Loucy (cell line): ENCODE measurements around the gene SCNN1A.

Experiments used
- H2AFZ ChIP-seq: fragments of 200-600 bp; sonication (generic); 2 replicates; pipeline ENCODE4 v1.6.0; 2016; ENCODE audit warnings: antibody characterized with exemption, mild to moderate bottlenecking, low read length, moderate library complexity
- H3F3A ChIP-seq: fragments of 200-600 bp; 2 replicates; pipeline ENCODE4 v1.6.0; 2016; ENCODE audit warnings: antibody characterized with exemption, low read depth, mild to moderate bottlenecking
- H3K27me3 ChIP-seq: fragments of 200-600 bp; sonication (generic); 2 replicates; pipeline ENCODE4 v1.6.1; 2014; ENCODE audit warnings: low read length, mild to moderate bottlenecking; ENCODE audit not compliant: insufficient read depth, poor library complexity, severe bottlenecking
- H3K36me3 ChIP-seq: fragments of 200-600 bp; sonication (generic); 2 replicates; pipeline ENCODE4 v1.6.1; 2016; ENCODE audit warnings: low read length; ENCODE audit not compliant: insufficient read depth
- H3K4me1 ChIP-seq: fragments of 200-600 bp; sonication (generic); 2 replicates; pipeline ENCODE4 v1.5.1; 2014; ENCODE audit warnings: low read length, mild to moderate bottlenecking; ENCODE audit not compliant: insufficient read depth, poor library complexity, severe bottlenecking
- H3K4me2 ChIP-seq: fragments of 200-600 bp; sonication (generic); 2 replicates; pipeline ENCODE4 v1.6.0; 2014; ENCODE audit warnings: antibody characterized with exemption, low read length, low read depth, mild to moderate bottlenecking; ENCODE audit not compliant: poor library complexity, severe bottlenecking
- H3K4me3 ChIP-seq: fragments of 200-600 bp; sonication (generic); 2 replicates; pipeline ENCODE4 v1.5.1; 2014; ENCODE audit warnings: low read length, mild to moderate bottlenecking, mixed read lengths; ENCODE audit not compliant: poor library complexity, severe bottlenecking
- H3K79me2 ChIP-seq: fragments of 200-600 bp; sonication (generic); 2 replicates; pipeline ENCODE4 v1.6.1; 2014; ENCODE audit warnings: low read length; ENCODE audit not compliant: insufficient read depth
- H3K9ac ChIP-seq: fragments of 200-600 bp; sonication (generic); 2 replicates; pipeline ENCODE4 v1.6.0; 2014; ENCODE audit warnings: mild to moderate bottlenecking, low read depth, low read length, moderate library complexity; ENCODE audit not compliant: poor library complexity, severe bottlenecking
- H3K9me2 ChIP-seq: fragments of 200-600 bp; sonication (generic); replicated peaks from 2 replicates; pipeline ENCODE4 v1.6.1; 2016; ENCODE audit warnings: low read depth, low read length, mixed read lengths
- H3K9me3 ChIP-seq: fragments of 200-600 bp; sonication (generic); 2 replicates; pipeline ENCODE4 v1.6.1; 2014; ENCODE audit warnings: mild to moderate bottlenecking, antibody characterized with exemption, low read length, low read depth; ENCODE audit not compliant: insufficient read depth
- H4K20me1 ChIP-seq: fragments of 200-600 bp; sonication (generic); 2 replicates; pipeline ENCODE4 v1.6.0; 2014; ENCODE audit warnings: antibody characterized with exemption, low read length, mild to moderate bottlenecking; ENCODE audit not compliant: insufficient read depth, poor library complexity, severe bottlenecking
- EZH2phosphoT487 ChIP-seq: fragments of 200-600 bp; IDR thresholded peaks from 2 replicates; pipeline ENCODE4 v1.6.1; 2018; ENCODE audit warnings: antibody characterized with exemption, mild to moderate bottlenecking, moderate library complexity, borderline replicate concordance
- TF ChIP-seq, protein P1 (sequence below): fragments of 200-600 bp; sonication (generic); conservative IDR thresholded peaks from 2 replicates; pipeline ENCODE4 v1.5.1; 2014; ENCODE audit warnings: mild to moderate bottlenecking, antibody characterized with exemption, low read length

The SCNN1A gene

DNA sequence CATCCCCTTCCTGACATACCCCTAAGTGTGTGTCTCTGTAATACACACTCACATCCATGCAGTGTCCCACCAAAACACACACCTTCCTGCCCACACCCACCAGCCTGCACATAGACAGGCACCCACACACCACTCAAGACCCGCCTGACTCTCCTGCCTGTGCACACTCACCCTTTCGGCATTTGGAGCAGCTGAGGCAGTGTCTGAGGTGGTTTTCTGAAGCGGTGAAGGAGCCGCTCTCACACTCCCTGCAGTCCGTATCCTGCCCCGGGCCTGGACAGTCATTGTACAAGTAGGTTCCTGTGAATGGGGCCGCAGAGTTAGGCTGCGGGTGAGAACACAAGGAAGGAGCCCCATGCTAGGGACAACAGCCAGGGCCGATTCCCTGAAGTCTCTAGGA is 41.8 kb downstream of the SCNN1A start:
- Histone ChIP-seq H3K4me2 (no peak overlapping the region), H2AFZ (no peak overlapping the region), H3K9me3 (no peaks in the 10 kb centered on the region), H3K9me2 (no peaks in the 10 kb centered on the region), H4K20me1 (peaks cover 34% of the 10 kb centered on the region), H3F3A (peaks cover 11% of the 10 kb centered on the region; the same call in 1 of the 2 replicates), H3K9ac (no peak overlapping the region), H3K36me3 (peaks cover 61% of the 10 kb centered on the region; the same call in 1 of the 2 replicates), H3K4me1 (peaks cover 31% of the 10 kb centered on the region), H3K79me2 (peaks cover 62% of the 10 kb centered on the region), H3K27me3 (no peaks in the 10 kb centered on the region), H3K4me3 (no peak overlapping the region)
- TF ChIP-seq, protein P1, sequence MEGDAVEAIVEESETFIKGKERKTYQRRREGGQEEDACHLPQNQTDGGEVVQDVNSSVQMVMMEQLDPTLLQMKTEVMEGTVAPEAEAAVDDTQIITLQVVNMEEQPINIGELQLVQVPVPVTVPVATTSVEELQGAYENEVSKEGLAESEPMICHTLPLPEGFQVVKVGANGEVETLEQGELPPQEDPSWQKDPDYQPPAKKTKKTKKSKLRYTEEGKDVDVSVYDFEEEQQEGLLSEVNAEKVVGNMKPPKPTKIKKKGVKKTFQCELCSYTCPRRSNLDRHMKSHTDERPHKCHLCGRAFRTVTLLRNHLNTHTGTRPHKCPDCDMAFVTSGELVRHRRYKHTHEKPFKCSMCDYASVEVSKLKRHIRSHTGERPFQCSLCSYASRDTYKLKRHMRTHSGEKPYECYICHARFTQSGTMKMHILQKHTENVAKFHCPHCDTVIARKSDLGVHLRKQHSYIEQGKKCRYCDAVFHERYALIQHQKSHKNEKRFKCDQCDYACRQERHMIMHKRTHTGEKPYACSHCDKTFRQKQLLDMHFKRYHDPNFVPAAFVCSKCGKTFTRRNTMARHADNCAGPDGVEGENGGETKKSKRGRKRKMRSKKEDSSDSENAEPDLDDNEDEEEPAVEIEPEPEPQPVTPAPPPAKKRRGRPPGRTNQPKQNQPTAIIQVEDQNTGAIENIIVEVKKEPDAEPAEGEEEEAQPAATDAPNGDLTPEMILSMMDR = no peak
- no peak for TF ChIP-seq EZH2phosphoT487

DNA sequence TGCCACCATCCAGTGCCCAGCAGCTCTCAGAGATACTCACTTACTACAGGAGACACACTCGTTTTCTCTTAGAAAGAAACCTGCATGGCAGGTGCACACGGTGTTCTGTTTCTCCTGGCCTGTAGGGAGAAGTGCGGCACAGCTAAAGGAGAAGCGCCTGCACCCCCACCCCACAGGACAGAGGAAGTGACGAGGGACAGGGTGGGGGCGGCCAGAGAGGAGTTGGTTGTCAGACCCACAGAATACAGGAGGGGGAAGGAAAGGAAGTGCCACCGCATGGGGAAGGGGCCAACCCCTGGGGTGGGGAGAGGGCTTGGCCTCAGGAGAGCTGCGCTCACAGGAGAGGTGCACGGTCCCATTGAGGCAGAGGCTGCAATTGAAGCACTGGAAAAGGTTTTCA is 42.3 kb downstream of the SCNN1A start:
- H3K4me1 ChIP-seq = peaks cover 26% of the 10 kb centered on the region
- peaks cover 67% of the 10 kb centered on the region; the same call in 1 of the 2 replicates for H3K36me3 ChIP-seq
- no peak overlapping the region for H2AFZ ChIP-seq
- no peak overlapping the region for H3K4me2 ChIP-seq
- H3F3A ChIP-seq = peaks cover 7% of the 10 kb centered on the region; the same call in 1 of the 2 replicates
- peaks cover 33% of the 10 kb centered on the region for H4K20me1 ChIP-seq
- no peaks in the 10 kb centered on the region for H3K9me3 ChIP-seq
- no peaks in the 10 kb centered on the region for H3K9me2 ChIP-seq
- TF ChIP-seq, protein P1 = no peak
- no peak for TF ChIP-seq EZH2phosphoT487
- no peak overlapping the region for H3K4me3 ChIP-seq
- peaks cover 57% of the 10 kb centered on the region for H3K79me2 ChIP-seq
- H3K27me3 ChIP-seq = no peaks in the 10 kb centered on the region
- no peak overlapping the region for H3K9ac ChIP-seq

DNA sequence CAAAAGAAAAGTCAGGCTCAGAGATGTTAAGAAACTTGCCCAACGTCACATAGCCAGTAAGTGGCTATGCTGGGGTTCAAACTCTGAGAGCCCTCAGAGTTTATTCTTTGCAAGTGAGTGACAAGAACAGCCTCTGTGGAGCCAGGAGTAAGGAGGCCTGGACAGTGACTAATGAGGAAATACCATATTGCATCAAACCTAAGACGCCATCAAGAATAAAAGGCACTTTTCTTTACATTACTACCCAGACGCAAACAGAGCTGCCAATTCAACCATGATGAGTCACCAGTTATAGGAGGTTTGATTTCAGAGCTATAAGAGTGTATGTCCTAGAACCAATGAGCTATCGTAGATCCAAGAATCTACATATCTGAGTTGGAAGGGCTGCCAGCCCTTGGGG is 42.9 kb downstream of the SCNN1A start:
- peaks cover 3% of the 10 kb centered on the region; the same call in 1 of the 2 replicates for H3F3A ChIP-seq
- H3K79me2 ChIP-seq = peaks cover 51% of the 10 kb centered on the region
- no peak overlapping the region for H2AFZ ChIP-seq
- H3K9me2 ChIP-seq = no peaks in the 10 kb centered on the region
- no peak overlapping the region for H3K9ac ChIP-seq
- no peak for TF ChIP-seq EZH2phosphoT487
- TF ChIP-seq, protein P1 = no peak
- H3K4me3 ChIP-seq = no peak overlapping the region
- no peaks in the 10 kb centered on the region for H3K9me3 ChIP-seq
- H3K27me3 ChIP-seq = no peaks in the 10 kb centered on the region
- H3K4me1 ChIP-seq = peaks cover 20% of the 10 kb centered on the region
- H3K4me2 ChIP-seq = no peak overlapping the region
- peaks cover 33% of the 10 kb centered on the region for H4K20me1 ChIP-seq
- peaks cover 68% of the 10 kb centered on the region; the same call in 1 of the 2 replicates for H3K36me3 ChIP-seq
